Endothelial cell of umbilical vein (primary cell): ENCODE results near the gene GPR17. TPM values are rescaled to one million over a fixed set of nuclear protein-coding genes. Genes with fewer than 3 reads are reported as not detected.
A peak's percentile ranks its signal among the peaks of the same experiment; 100 is the strongest.

Experiments
- BruUV-seq: library from RNA; stranded (reverse); fragments of 400-500 nt; replicated peaks from 2 replicates; lab custom pipeline; 2021; lab: Mats Ljungman, UMichigan
- CTCF ChIA-PET: fragments of 300-600, 350-600 bp; sonication (Branson Sonifier 250); formaldehyde crosslinking; loops from one replicate; lab custom pipeline; 2021; ENCODE audit warnings: antibody characterized with exemption, inconsistent platforms; lab: Charles Lee
- POLR2A ChIA-PET: fragments of 300-600, 350-600 bp; sonication (Branson Sonifier 250); formaldehyde crosslinking; loops from one replicate; lab custom pipeline; 2021; ENCODE audit warnings: antibody characterized with exemption, inconsistent platforms; lab: Charles Lee
- DNase-seq: peaks from one replicate; pipeline ENCODE4 v3.0.0-alpha.2; 2011; ENCODE audit warnings: low read depth, low spot score
- FAIRE-seq: peaks from 2 replicates; lab custom pipeline; 2011; peaks lifted over from hg19 to GRCh38; lab: Jason Lieb, UNC
- H2AFZ ChIP-seq: 2 replicates; pipeline ENCODE4 v1.6.0; 2012; ENCODE audit warnings: low read depth, low read length, control low read depth, inconsistent platforms
- H3K27ac ChIP-seq: 2 replicates; pipeline ENCODE4 v1.5.1; 2011; ENCODE audit warnings: low read depth, mild to moderate bottlenecking, control low read depth, low read length, moderate library complexity; ENCODE audit not compliant: insufficient read depth
- H3K27me3 ChIP-seq, 2 experiments: 2 replicates each; pipeline versions ENCODE4 v1.6.0 to v1.6.1; 2011; ENCODE audit warnings: low read length in 2 of 2, mixed read lengths in 1 of 2; ENCODE audit not compliant: control insufficient read depth in 2 of 2, insufficient read depth in 2 of 2
- H3K36me3 ChIP-seq, 2 experiments: 2 replicates in 1 of 2; 3 replicates in 1 of 2; pipeline ENCODE4 v1.5.1; 2011; ENCODE audit warnings: low read length in 2 of 2, mild to moderate bottlenecking in 1 of 2, moderate library complexity in 1 of 2; ENCODE audit not compliant: control insufficient read depth in 2 of 2, insufficient read depth in 2 of 2; ENCODE audit errors: extremely low read depth in 1 of 2
- H3K4me1 ChIP-seq: 3 replicates; pipeline ENCODE4 v1.5.1; 2011; ENCODE audit warnings: mild to moderate bottlenecking, low read length; ENCODE audit not compliant: control insufficient read depth, insufficient read depth; ENCODE audit errors: extremely low read depth
- H3K4me2 ChIP-seq: 2 replicates; pipeline ENCODE4 v1.6.1; 2011; ENCODE audit warnings: low read length, control low read depth, mixed read lengths; ENCODE audit not compliant: insufficient read depth
- H3K4me3 ChIP-seq, 3 experiments: fragments of 200-600 bp in 1 of 3; sonication (generic), shearing (Covaris generic) in 1 of 3; replicated peaks in 1 of 3; 2 replicates each; pipeline ENCODE4 v1.5.1; 2011 to 2016; ENCODE audit warnings: control low read depth in 3 of 3, low read length in 3 of 3, mild to moderate bottlenecking in 2 of 3, inconsistent platforms in 1 of 3, low read depth in 1 of 3, moderate library complexity in 1 of 3; ENCODE audit not compliant: insufficient read depth in 1 of 3
- H3K79me2 ChIP-seq: 2 replicates; pipeline ENCODE4 v1.6.0; 2012; ENCODE audit warnings: low read length, inconsistent platforms; ENCODE audit not compliant: control insufficient read depth, insufficient read depth
- H3K9ac ChIP-seq: replicated peaks from 2 replicates; pipeline ENCODE3; 2011; ENCODE audit warnings: low read length, control low read depth; ENCODE audit not compliant: insufficient read depth; ENCODE audit errors: extremely low read depth
- H3K9me1 ChIP-seq: replicated peaks from 3 replicates; pipeline ENCODE4 v1.6.0; 2011; ENCODE audit warnings: mild to moderate bottlenecking, low read length; ENCODE audit not compliant: control insufficient read depth, insufficient read depth; ENCODE audit errors: extremely low read depth
- H3K9me3 ChIP-seq: replicated peaks from 2 replicates; pipeline ENCODE4 v1.5.1; 2012; ENCODE audit warnings: low read length, inconsistent platforms; ENCODE audit not compliant: control insufficient read depth, insufficient read depth
- H4K20me1 ChIP-seq: replicated peaks from 2 replicates; pipeline ENCODE3; 2011; ENCODE audit warnings: mild to moderate bottlenecking, low read length; ENCODE audit not compliant: control insufficient read depth, insufficient read depth; ENCODE audit errors: extremely low read depth
- CTCF ChIP-seq, 2 donors: IDR thresholded peaks; 1 replicate in 1 of 2; 2 replicates in 1 of 2; pipeline ENCODE4 v1.5.1; 2011; ENCODE audit warnings: low read length in 2 of 2, mild to moderate bottlenecking in 2 of 2, moderate library complexity in 2 of 2, control low read depth in 1 of 2, inconsistent platforms in 1 of 2, low read depth in 1 of 2; ENCODE audit not compliant: insufficient read depth in 1 of 2; ENCODE audit errors: extremely low read depth in 1 of 2
- dilution Hi-C: fragments of 300-500 bp; cut with MboI; formaldehyde crosslinking; loops from one replicate; pipeline ENCODE4 v1.15.0; 2019; ENCODE audit warnings: low sequenced_read_pairs; ENCODE audit not compliant: extremely low pct_ligation_motif_present
- intact Hi-C: fragments of 100-400 bp; cut with micrococcal nuclease; formaldehyde crosslinking; loops from one replicate; pipeline ENCODE4 v1.10.0; 2022
- polyA plus RNA-seq, 4 experiments: library from polyadenylated mRNA; depleted of rRNA in 3 of 4; stranded (reverse) in 3 of 4; unstranded in 1 of 4; fragments of >200 nt; gene quantifications; 2 replicates each; pipeline versions ENCODE4 v1.2.1 to v1.2.3, GENCODE V29; 2011 to 2012; ENCODE audit warnings: missing spikeins in 1 of 4
- total RNA-seq: library from RNA; stranded (reverse); gene quantifications from 2 replicates; pipeline ENCODE4 v1.2.3, GENCODE V29; 2021

Gene GPR17
- total and polyA plus RNA-seq, 2 donors (not counting 3 experiments of a cell fraction or from before 2014, with no cell fraction given), result 0.10 TPM; not detected in 1

GRCh38 chr2:127694986-127695385 is 49.0 kb downstream of the GPR17 start:
- no peak for DNase-seq
- CTCF ChIA-PET, result interaction anchor here (0.9 to 4.2 kb wide), 13 partner anchors 12 to 245 kb away, joined by 3 to 162 read pairs (median 9); partner anchors contain the start of gene LIMS2
- BruUV-seq, result no TSS peak

More at GRCh38 chr2:127694986-127695385, 49.0 kb downstream of the GPR17 start:
- POLR2A ChIA-PET, result interaction anchor here (1.9 kb wide), 1 partner anchor 104 kb away, joined by 5 read pairs; no protein-coding TSS in a partner anchor
- no peak for TF ChIP-seq CTCF (IDR thresholded peaks at IDR 0.05; ENCODE audit: extremely low read depth in 1 of 2, insufficient read depth in 1 of 2, low read depth in 1 of 2, low read length in 2 of 2)
- intact Hi-C loops, result loop anchor here (1.0 kb wide), 1 partner anchor 104 kb away; no protein-coding TSS in a partner anchor
- Histone ChIP-seq H3K36me3 (no peaks in the 10 kb centered on the region), H3K4me2 (peak overlapping the region; percentile 63), H3K9me3 (no peaks in the 10 kb centered on the region), H3K27me3 (no peaks in the 10 kb centered on the region), H3K27ac (no peak overlapping the region), H4K20me1 (no peaks in the 10 kb centered on the region), H3K9me1 (no peaks in the 10 kb centered on the region), H3K4me3 (no peak overlapping the region), H2AFZ (peak overlapping the region; percentile 66), H3K9ac (no peak overlapping the region), H3K79me2 (no peaks in the 10 kb centered on the region), H3K4me1 (peaks cover 6% of the 10 kb centered on the region)
- dilution Hi-C loops, result no loop called here
- FAIRE-seq, result no peak
